SK-N-SH (cell line): ENCODE measurements around the gene DCHS1.

Source experiments
- CTCF ChIP-seq: fragments of 200-600 bp; sonication (generic); IDR thresholded peaks from 2 replicates; pipeline ENCODE4 v1.6.1; 2017; ENCODE audit warnings: antibody characterized with exemption, mild to moderate bottlenecking, moderate library complexity
- EZH2phosphoT487 ChIP-seq: fragments of 200-600 bp; sonication (generic); IDR thresholded peaks from 2 replicates; pipeline ENCODE4 v1.6.1; 2017; ENCODE audit warnings: low read depth, mixed run types, mild to moderate bottlenecking, antibody characterized with exemption, moderate library complexity, borderline replicate concordance
- MAX ChIP-seq: IDR thresholded peaks from 2 replicates; pipeline ENCODE4 v1.4.0; 2012; ENCODE audit warnings: low read depth
- POLR2AphosphoS5 ChIP-seq: IDR thresholded peaks from 2 replicates; pipeline ENCODE4 v1.6.1; 2012; ENCODE audit warnings: low read depth, low read length
- RAD21 ChIP-seq: IDR thresholded peaks from 2 replicates; pipeline ENCODE4 v1.6.1; 2012; ENCODE audit warnings: mild to moderate bottlenecking, low read length
- RCOR1 ChIP-seq: fragments of 150-350 bp; IDR thresholded peaks from 2 replicates; pipeline ENCODE4 v1.6.1; 2017; ENCODE audit warnings: antibody characterized with exemption, low read length
- REST ChIP-seq: IDR thresholded peaks from 2 replicates; pipeline ENCODE4 v1.6.1; 2012; ENCODE audit warnings: mild to moderate bottlenecking, low read depth, low read length, moderate library complexity
- RFX5 ChIP-seq: IDR thresholded peaks from 2 replicates; pipeline ENCODE4 v1.6.1; 2012; ENCODE audit warnings: mild to moderate bottlenecking, improper control_type of control experiment, low read length
- SIN3A ChIP-seq: IDR thresholded peaks from 2 replicates; pipeline ENCODE4 v1.6.1; 2012; ENCODE audit warnings: low read depth, mild to moderate bottlenecking, low read length, moderate library complexity, borderline replicate concordance
- SMC3 ChIP-seq: IDR thresholded peaks from 2 replicates; pipeline ENCODE4 v1.6.1; 2012; ENCODE audit warnings: low read depth, low read length, improper control_type of control experiment
- TAF1 ChIP-seq: IDR thresholded peaks from 2 replicates; pipeline ENCODE4 v1.6.1; 2012; ENCODE audit warnings: low read depth, mild to moderate bottlenecking, low read length, moderate library complexity, borderline replicate concordance
- USF2 ChIP-seq: fragments of 150-350 bp; IDR thresholded peaks from 2 replicates; pipeline ENCODE4 v1.6.1; 2017; ENCODE audit warnings: antibody characterized with exemption, low read length, low read depth, borderline replicate concordance
- YY1 ChIP-seq: IDR thresholded peaks from 2 replicates; pipeline ENCODE4 v1.4.0; 2012; ENCODE audit warnings: low read depth, mild to moderate bottlenecking

GRCh38 chr11:6635082-6635932, 20.3 kb downstream of the DCHS1 start:
- TF ChIP-seq REST (no peak), POLR2AphosphoS5 (no peak), MAX (no peak), CTCF (no peak), TAF1 (no peak), SIN3A (no peak), RFX5 (no peak), RCOR1 (no peak), EZH2phosphoT487 (no peak), SMC3 (no peak), RAD21 (no peak), USF2 (no peak), YY1 (no peak)
